Activated B cell treated with CpG ODN at 0.5 μM for 24 hours (primary cell): ENCODE results near the gene ABCA7. TPM values are rescaled to one million over a fixed set of nuclear protein-coding genes. Genes with fewer than 3 reads are reported as not detected.

Experiments
- ATAC-seq: fragments of 200-7000 bp; cut with Tn5 transposase; one replicate; pipeline ENCODE4 v1.10.0; 2021; ENCODE audit warnings: low read depth, mild to moderate bottlenecking, moderate library complexity
- CTCF ChIA-PET: fragments of 350-600 bp; sonication (Branson Sonifier 250); formaldehyde crosslinking; loops from one replicate; lab custom pipeline; 2021; ENCODE audit warnings: antibody characterized with exemption; lab: Charles Lee
- POLR2A ChIA-PET: fragments of 350-600 bp; sonication (Branson Sonifier 250); formaldehyde crosslinking; loops from one replicate; lab custom pipeline; 2021; ENCODE audit warnings: antibody characterized with exemption; lab: Charles Lee
- DNase-seq: peaks from one replicate; pipeline ENCODE4 v3.0.0; 2022
- H3K27ac Mint-ChIP-seq: one replicate; pipeline ENCODE4 v1.8.0; 2020; ENCODE audit warnings: mixed read lengths
- H3K27me3 Mint-ChIP-seq: one replicate; pipeline ENCODE4 v1.8.0; 2021; ENCODE audit warnings: mixed read lengths
- H3K36me3 Mint-ChIP-seq: one replicate; pipeline ENCODE4 v1.8.0; 2021; ENCODE audit warnings: low read depth, mixed read lengths
- H3K4me1 Mint-ChIP-seq: one replicate; pipeline ENCODE4 v1.8.0; 2021; ENCODE audit warnings: mixed read lengths
- H3K4me3 Mint-ChIP-seq: one replicate; pipeline ENCODE4 v1.8.0; 2020; ENCODE audit warnings: mild to moderate bottlenecking, mixed read lengths
- H3K9me3 Mint-ChIP-seq: one replicate; pipeline ENCODE4 v1.8.0; 2020; ENCODE audit warnings: mixed read lengths
- CTCF ChIP-seq: fragments of 200-600 bp; IDR thresholded peaks from one replicate; pipeline ENCODE4 v1.8.0; 2022; ENCODE audit warnings: antibody characterized with exemption, mild to moderate bottlenecking
- intact Hi-C: fragments of 100-400 bp; cut with micrococcal nuclease; formaldehyde crosslinking; loops from one replicate; pipeline ENCODE4 v1.15.1; 2024
- total RNA-seq: library from RNA; stranded (reverse); gene quantifications from 2 replicates; pipeline ENCODE4 v1.2.3, GENCODE V29; 2022

The ABCA7 gene
- total RNA-seq, 1 donor from 2014 or later, result 188 TPM

- H3K27me3 Mint-ChIP-seq, result no peaks in the 10 kb centered on the region
- peaks cover 65% of the 10 kb centered on the region for H3K4me1 Mint-ChIP-seq
- H3K36me3 Mint-ChIP-seq, result peaks cover 56% of the 10 kb centered on the region
- CTCF ChIA-PET, result no interaction called here
- no peak for TF ChIP-seq CTCF
- ATAC-seq (no peak), DNase-seq (no peak)
- peak overlapping the region; percentile 61 for H3K27ac Mint-ChIP-seq
- H3K9me3 Mint-ChIP-seq, result no peaks in the 10 kb centered on the region
- intact Hi-C loops, result no loop called here
- no peak overlapping the region for H3K4me3 Mint-ChIP-seq
- POLR2A ChIA-PET, result interaction anchor here (0.5 to 13.1 kb wide), 5 partner anchors 14 to 52 kb away, joined by 3 to 184 read pairs (median 5); partner anchors contain the start of gene GPX4
Observed at GRCh38 chr19:1072371-1073015, 32.6 kb downstream of the ABCA7 start.

GRCh38 chr19:1073063-1073955 lies 33.4 kb downstream of the ABCA7 start:
- ChIA-PET CTCF (no interaction called here), POLR2A (interaction anchor here (0.6 to 13.1 kb wide), 4 partner anchors 13 to 45 kb away, joined by 3 to 184 read pairs (median 26); partner anchors contain the start of genes GPX4 and POLR2E)
- Mint-ChIP-seq H3K9me3 (no peaks in the 10 kb centered on the region), H3K4me1 (peaks cover 74% of the 10 kb centered on the region), H3K36me3 (peaks cover 59% of the 10 kb centered on the region), H3K4me3 (no peak overlapping the region), H3K27me3 (no peaks in the 10 kb centered on the region), H3K27ac (peak overlapping the region; percentile 61)
- no peak for TF ChIP-seq CTCF
- ATAC-seq (no peak), DNase-seq (no peak)
- intact Hi-C loops, result no loop called here

- no peak for ATAC-seq
- ChIA-PET CTCF (interaction anchor here (1.0 to 1.4 kb wide), 2 partner anchors 9 to 73 kb away, joined by 3 to 9 read pairs; no protein-coding TSS in a partner anchor), POLR2A (interaction anchor here (0.9 to 13.1 kb wide), 19 partner anchors 7 to 195 kb away, joined by 3 to 184 read pairs (median 11); partner anchors contain the start of genes ABCA7, ARHGAP45, CIRBP and CNN2)
- TF ChIP-seq CTCF, result no peak
- Mint-ChIP-seq H3K27me3 (no peaks in the 10 kb centered on the region), H3K4me3 (peak overlapping the region; percentile 41), H3K4me1 (peaks cover 68% of the 10 kb centered on the region), H3K9me3 (no peaks in the 10 kb centered on the region), H3K36me3 (peaks cover 54% of the 10 kb centered on the region), H3K27ac (no peak overlapping the region)
- no peak for DNase-seq
- intact Hi-C loops, result no loop called here
Observed at GRCh38 chr19:1073956-1074517, 34.1 kb downstream of the ABCA7 start.

- Mint-ChIP-seq H3K27ac (peak overlapping the region; percentile 93), H3K4me3 (peak overlapping the region; percentile 53), H3K27me3 (no peaks in the 10 kb centered on the region), H3K36me3 (peaks cover 50% of the 10 kb centered on the region), H3K9me3 (no peaks in the 10 kb centered on the region), H3K4me1 (peaks cover 62% of the 10 kb centered on the region)
- TF ChIP-seq CTCF, result no peak
- ChIA-PET CTCF (interaction anchor here (1.0 to 1.4 kb wide), 2 partner anchors 9 to 73 kb away, joined by 3 to 9 read pairs; no protein-coding TSS in a partner anchor), POLR2A (interaction anchor here (0.5 to 13.1 kb wide), 25 partner anchors 8 to 195 kb away, joined by 3 to 184 read pairs (median 6); partner anchors contain the start of genes ABCA7, ARHGAP45, CIRBP and CNN2)
- intact Hi-C loops, result no loop called here
- ATAC-seq (peak; percentile 37), DNase-seq (peak; percentile 82)
Observed at GRCh38 chr19:1074544-1075283, 34.8 kb downstream of the ABCA7 start.
